ENCODE results near the gene NAB1. TPM values are rescaled to one million over a fixed set of nuclear protein-coding genes. Genes with fewer than 3 reads are reported as not detected.

NAB1 gene
- total RNA-seq, 1 donor from 2014 or later = 31.3 TPM

DNA sequence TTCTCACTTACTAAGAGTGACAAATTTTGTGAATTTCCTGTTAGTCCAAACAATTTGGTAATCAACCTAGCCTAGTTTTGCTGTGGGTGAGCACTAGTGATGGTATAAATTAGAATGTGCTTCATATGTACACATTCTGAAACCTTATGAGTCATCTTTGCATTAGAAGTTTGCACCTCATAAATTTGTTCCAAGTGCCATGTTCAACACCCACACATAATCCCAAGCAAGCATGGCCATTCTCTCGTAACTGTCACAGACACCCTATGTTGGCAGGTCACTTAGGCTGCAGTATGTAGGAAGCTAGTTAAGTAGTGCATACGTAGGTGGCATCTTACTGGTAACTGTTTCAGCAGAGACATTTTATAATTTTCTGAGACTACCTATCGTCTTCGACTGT, 46.9 kb downstream of the NAB1 start:
- peaks cover 17% of the 10 kb centered on the region for H3K36me3 Mint-ChIP-seq (ENCODE audit: low read depth)
- ChIA-PET POLR2A (no interaction called here), CTCF (no interaction called here)
- intact Hi-C loops (cut with micrococcal nuclease) = no loop called here
- no peak for DNase-seq
- no peak overlapping the region for H3K4me3 Mint-ChIP-seq
- no peak for ATAC-seq (ENCODE audit: low read depth)
- H3K9me3 Mint-ChIP-seq = no peaks in the 10 kb centered on the region
- no peak overlapping the region for H3K27ac Mint-ChIP-seq
- TF ChIP-seq, protein P1, sequence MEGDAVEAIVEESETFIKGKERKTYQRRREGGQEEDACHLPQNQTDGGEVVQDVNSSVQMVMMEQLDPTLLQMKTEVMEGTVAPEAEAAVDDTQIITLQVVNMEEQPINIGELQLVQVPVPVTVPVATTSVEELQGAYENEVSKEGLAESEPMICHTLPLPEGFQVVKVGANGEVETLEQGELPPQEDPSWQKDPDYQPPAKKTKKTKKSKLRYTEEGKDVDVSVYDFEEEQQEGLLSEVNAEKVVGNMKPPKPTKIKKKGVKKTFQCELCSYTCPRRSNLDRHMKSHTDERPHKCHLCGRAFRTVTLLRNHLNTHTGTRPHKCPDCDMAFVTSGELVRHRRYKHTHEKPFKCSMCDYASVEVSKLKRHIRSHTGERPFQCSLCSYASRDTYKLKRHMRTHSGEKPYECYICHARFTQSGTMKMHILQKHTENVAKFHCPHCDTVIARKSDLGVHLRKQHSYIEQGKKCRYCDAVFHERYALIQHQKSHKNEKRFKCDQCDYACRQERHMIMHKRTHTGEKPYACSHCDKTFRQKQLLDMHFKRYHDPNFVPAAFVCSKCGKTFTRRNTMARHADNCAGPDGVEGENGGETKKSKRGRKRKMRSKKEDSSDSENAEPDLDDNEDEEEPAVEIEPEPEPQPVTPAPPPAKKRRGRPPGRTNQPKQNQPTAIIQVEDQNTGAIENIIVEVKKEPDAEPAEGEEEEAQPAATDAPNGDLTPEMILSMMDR (IDR thresholded peaks at IDR 0.05) = no peak
- H3K27me3 Mint-ChIP-seq = no peaks in the 10 kb centered on the region
- H3K4me1 Mint-ChIP-seq = no peaks in the 10 kb centered on the region

DNA sequence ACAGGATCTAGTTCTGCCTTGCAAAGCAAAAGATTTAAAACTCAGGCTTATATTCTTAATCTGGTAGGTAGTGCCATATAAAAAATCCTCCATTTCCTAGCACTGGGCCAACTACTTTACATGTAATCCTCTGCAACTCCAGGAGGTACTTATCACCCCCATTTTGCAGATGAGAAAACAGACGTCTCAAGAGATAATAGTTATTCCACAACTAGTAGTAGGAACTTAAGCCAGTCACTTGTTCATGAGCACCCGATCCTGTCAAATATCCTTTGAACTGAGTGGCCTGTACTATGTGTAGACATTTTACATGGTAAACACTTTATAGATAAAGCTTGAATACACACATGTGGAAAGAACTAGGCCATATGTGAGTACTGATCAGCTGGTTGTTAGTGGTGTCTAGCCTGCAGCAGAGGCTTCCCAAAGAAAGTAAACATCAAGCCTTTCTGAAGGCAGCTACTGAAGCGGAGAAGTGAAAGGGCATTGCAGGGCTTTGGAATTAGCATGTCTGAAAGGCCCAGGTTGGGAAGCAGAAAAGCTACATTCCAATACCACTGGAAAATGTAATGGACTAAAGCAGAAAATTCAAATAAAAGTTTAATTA, 48.0 kb downstream of the NAB1 start:
- H3K4me1 Mint-ChIP-seq = peaks cover 4% of the 10 kb centered on the region
- POLR2A ChIA-PET = no interaction called here
- no peak for DNase-seq
- intact Hi-C loops (cut with micrococcal nuclease) = no loop called here
- CTCF ChIA-PET = no interaction called here
- no peaks in the 10 kb centered on the region for H3K27me3 Mint-ChIP-seq
- no peaks in the 10 kb centered on the region for H3K9me3 Mint-ChIP-seq
- H3K4me3 Mint-ChIP-seq = no peak overlapping the region
- H3K27ac Mint-ChIP-seq = no peak overlapping the region
- no peak for ATAC-seq (ENCODE audit: low read depth)
- H3K36me3 Mint-ChIP-seq (ENCODE audit: low read depth) = peaks cover 8% of the 10 kb centered on the region
- TF ChIP-seq, protein P1 (IDR thresholded peaks at IDR 0.05) = no peak

DNA sequence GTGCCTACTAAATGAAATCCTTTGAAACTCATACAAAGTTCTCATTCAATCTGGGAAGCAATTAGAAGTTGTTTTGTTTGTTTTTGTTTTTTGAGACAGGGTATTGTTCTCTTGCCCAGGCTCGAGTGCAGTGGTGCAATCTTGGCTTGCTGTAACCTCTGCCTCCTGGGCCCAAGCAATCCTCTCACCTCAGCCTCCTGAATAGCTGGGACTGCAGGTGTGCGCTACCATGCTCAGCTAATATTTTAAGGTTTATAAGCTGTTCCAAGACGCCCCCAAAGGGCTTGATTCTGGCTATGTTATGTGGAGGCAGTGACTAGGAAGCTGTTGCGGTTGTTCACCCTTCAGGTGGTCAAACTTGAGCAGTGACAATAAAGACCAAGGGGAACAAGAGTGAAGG, 48.5 kb downstream of the NAB1 start:
- CTCF ChIA-PET = no interaction called here
- no peak overlapping the region for H3K27ac Mint-ChIP-seq
- intact Hi-C loops (cut with micrococcal nuclease) = no loop called here

DNA sequence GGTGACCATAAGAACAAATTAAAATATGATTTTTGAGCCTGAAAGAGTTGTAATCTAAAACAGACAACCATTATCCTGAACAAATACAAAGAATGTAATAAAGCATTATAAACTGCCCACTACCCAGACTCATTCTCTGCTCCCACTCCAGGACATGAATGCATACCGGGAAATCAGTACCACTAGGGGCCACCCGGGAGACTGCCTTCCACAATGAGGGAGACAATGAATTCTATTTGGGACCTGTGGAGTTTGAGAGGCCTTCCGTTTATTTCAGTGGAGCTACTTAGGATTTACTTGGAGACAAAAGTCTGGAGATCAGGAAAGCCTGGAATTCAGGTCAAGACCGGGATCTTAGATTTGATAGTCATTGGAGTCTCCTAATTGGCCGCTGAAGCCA, 50.0 kb downstream of the NAB1 start:
- ATAC-seq (ENCODE audit: low read depth) = no peak
- ChIA-PET CTCF (no interaction called here), POLR2A (no interaction called here)
- Mint-ChIP-seq H3K9me3 (no peaks in the 10 kb centered on the region), H3K4me1 (peaks cover 5% of the 10 kb centered on the region), H3K36me3 (ENCODE audit: low read depth) (no peaks in the 10 kb centered on the region), H3K27me3 (no peaks in the 10 kb centered on the region), H3K4me3 (no peak overlapping the region), H3K27ac (no peak overlapping the region)
- intact Hi-C loops (cut with micrococcal nuclease) = no loop called here
- DNase-seq = no peak
- TF ChIP-seq, protein P1 (IDR thresholded peaks at IDR 0.05) = no peak

More for the DNA sequence above, 48.5 kb downstream of the NAB1 start:
- Mint-ChIP-seq H3K9me3 (no peaks in the 10 kb centered on the region), H3K4me1 (peaks cover 5% of the 10 kb centered on the region), H3K4me3 (no peak overlapping the region), H3K36me3 (ENCODE audit: low read depth) (peaks cover 8% of the 10 kb centered on the region), H3K27me3 (no peaks in the 10 kb centered on the region)
- no peak for DNase-seq
- no peak for ATAC-seq (ENCODE audit: low read depth)
- POLR2A ChIA-PET = no interaction called here
- TF ChIP-seq, protein P1 (IDR thresholded peaks at IDR 0.05) = no peak

DNA sequence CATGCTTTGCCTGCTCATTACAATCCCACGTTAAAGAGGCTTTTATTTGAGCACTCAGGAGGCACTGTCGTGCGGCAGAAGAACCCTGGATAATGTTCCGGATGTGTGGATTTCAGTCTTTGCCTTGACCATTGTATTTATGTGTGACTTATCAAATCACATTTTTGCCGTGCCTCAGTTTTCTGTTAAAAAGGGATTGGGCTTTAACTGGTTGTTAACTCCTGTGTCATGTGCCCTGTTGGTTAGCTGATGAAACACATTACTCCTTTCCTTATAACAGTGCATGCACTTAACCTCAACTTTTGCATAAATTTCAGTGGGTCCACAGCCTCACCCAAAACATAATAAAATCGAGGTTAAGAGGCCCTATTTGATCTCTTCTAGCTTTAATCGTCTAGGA, 52.7 kb downstream of the NAB1 start:
- TF ChIP-seq, protein P1 (IDR thresholded peaks at IDR 0.05) = no peak
- H3K27me3 Mint-ChIP-seq = no peaks in the 10 kb centered on the region
- ChIA-PET CTCF (no interaction called here), POLR2A (no interaction called here)
- intact Hi-C loops (cut with micrococcal nuclease) = no loop called here
- DNase-seq (no peak), ATAC-seq (ENCODE audit: low read depth) (no peak)
- H3K36me3 Mint-ChIP-seq (ENCODE audit: low read depth) = no peaks in the 10 kb centered on the region
- no peak overlapping the region for H3K4me3 Mint-ChIP-seq
- no peaks in the 10 kb centered on the region for H3K9me3 Mint-ChIP-seq
- no peak overlapping the region for H3K27ac Mint-ChIP-seq
- H3K4me1 Mint-ChIP-seq = peaks cover 5% of the 10 kb centered on the region
